NCI-H774 (cell line): ENCODE measurements around the gene ZNF407.

Experiments used
- DNase-seq: peaks from one replicate; lab custom pipeline; 2025; lab: John Stamatoyannopoulos, UW

Gene ZNF407

GRCh38 chr18:75010689-75011088 is 413.0 kb downstream of the ZNF407 start:
- DNase-seq: no peak

GRCh38 chr18:75016025-75016717 is 418.5 kb downstream of the ZNF407 start:
- no peak for DNase-seq

DNA sequence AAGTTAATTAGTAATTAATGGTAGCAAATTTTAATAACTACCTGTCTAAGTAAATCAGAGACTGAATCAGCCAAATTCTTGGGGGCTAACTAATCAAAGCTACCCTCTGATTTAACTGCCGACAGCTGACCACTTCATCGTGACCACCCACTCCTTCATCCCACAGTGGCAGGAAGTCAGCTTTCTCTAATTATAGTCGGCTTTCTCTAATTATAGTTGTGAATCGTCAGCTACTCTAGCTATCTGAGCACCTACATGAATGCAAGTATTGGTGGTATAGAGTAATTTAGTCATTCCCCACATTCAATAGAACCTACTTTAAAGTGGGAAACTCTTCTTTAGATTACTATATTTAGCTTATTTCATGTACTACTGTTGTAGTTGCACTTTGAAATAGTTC is 425.8 kb downstream of the ZNF407 start:
- no peak for DNase-seq

GRCh38 chr18:75024871-75025270 is 427.2 kb downstream of the ZNF407 start:
- DNase-seq: no peak

DNA sequence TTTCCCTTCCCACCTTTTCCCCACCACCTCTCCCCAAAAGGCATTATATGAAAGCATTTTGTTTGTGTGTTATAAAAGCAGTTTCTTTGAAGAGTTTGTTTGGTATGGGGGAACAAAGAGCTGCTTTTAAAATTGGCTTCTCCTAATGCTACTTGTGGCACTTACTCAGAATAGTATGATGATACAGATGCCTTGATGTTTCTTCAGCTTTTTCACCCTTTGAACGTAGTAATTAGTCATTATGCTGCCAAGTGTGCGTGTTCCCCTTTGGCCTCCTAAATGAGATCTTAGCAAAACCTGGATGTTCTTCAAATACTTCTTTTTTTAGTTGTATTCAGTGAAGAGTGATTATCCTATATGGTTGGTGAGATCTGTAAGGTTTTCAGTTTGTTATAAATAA is 427.9 kb downstream of the ZNF407 start:
- no peak for DNase-seq

DNA sequence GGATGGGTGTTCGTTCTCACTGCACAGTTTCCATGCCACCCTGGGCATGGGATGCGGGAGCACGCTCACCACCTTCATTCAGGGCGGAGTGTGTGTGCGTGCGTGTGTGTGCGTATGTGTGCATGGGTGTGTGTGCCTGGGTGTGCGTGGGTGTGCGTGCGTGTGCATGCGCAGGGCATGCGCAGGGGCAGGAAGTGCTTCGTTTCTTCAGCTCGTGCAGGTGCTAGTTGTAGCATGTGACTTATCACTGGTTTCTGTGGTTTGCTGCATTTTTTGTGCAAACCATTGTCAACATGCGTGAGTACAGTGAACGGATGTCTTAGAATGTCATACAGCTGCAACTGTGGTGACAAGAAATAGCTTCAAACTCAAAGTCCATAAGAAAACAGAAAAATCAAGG is 431.8 kb downstream of the ZNF407 start:
- no peak for DNase-seq

DNA sequence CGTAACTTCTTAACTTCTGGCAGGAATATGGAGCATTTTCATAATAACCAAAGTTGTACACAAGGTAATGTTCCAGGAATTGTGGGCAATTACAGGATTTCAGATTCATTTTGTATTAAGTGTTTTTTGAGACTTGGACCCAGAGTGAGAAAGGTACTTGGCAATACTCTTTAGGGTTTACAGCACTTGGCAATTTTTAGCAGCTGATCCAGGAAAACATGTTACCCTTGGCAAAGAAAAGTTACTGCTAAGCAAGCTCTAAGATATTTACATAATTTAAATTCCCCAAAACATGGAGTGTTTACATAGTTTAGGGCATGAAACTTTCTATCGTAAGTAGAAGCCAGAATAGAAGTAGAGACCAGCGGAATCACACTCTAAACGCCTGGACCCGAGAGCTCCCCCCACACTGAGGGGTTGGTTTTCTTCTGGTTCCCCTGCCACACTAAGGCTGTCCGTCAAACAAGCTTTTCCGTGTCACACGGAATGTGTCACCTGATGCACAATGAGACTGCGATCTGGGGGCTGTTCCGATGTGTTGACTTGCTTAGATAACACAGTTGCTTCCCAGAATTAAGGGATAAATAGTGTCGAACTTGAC is 434.1 kb downstream of the ZNF407 start:
- DNase-seq: no peak

DNA sequence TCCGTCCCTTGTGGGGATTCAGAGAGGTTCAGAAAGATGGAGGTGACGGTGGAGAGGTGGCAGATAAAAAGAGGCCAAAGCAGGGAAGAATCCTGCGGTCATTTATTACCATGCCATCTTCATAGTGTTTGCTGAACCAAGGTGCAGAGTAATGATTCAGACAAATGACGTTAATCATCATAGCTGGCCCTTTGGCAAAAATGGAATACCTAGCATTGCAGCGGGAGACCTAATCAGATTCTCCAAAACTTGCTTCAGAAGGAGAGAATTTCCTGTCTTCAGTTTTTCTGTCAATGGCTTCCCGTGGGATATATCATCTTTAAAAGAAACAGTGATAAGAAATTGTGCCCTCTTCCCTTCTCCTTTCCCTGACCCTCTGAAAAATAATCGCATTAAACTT is 435.8 kb downstream of the ZNF407 start:
- no peak for DNase-seq

GRCh38 chr18:75034937-75035336 is 437.3 kb downstream of the ZNF407 start:
- no peak for DNase-seq

DNA sequence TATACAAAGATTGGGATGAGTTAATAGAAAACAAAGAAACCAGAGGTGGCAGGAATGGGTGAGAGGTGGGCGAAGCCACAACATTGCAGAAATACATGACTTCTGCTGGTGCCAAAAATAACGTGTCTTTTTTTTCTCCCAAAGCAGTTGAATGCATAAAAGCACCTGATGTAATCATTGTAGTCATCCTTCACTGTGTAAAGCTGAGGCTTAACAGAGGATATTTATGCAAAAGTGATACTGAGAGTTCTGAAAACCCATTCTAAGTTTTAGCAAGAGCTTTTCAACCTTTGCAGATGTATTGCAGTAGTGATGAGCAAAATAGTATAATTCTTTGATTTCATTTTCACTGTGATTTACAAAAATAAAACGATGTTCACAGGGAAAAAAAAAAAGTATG is 438.3 kb downstream of the ZNF407 start:
- DNase-seq: no peak

- no peak for DNase-seq
These were observed 439.4 kb downstream of the ZNF407 start for GRCh38 chr18:75036917-75037688.

DNA sequence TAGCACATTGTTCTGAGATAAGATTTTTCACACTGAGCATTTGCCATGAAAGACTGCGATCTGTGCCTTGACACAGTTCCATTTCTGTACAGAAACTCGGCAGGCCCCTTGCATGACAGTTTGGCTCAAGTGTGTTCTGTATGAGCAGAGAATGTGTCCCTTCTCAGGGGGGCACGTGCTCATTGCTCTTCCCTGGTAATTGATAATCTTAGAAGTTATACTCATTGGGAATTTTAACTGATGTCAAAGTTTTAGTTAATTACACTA is 440.0 kb downstream of the ZNF407 start:
- no peak for DNase-seq

GRCh38 chr18:75041586-75041985 is 443.9 kb downstream of the ZNF407 start:
- DNase-seq: peak; percentile 27

DNA sequence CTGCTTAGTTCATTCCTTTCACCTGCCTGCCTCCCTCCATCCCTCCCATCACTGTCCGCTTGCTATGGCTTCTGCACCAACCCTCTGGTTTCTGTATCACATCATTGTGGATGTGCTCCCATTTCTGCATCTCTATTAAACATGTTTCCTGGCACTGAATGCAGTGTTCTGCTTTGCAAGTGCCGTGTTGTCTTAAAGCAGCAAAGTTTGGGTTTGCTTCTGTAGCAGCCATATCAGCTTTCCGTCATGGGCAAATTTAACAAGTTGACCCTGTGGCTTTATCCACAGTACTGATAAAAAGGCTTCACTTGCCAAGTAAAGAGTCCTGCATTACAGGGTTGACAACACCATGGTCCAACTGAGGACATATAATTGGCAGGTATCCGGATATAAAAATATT is 445.8 kb downstream of the ZNF407 start:
- DNase-seq: no peak

- DNase-seq: no peak
These were observed 446.6 kb downstream of the ZNF407 start for GRCh38 chr18:75044296-75044695.

GRCh38 chr18:75044791-75045190 is 447.1 kb downstream of the ZNF407 start:
- no peak for DNase-seq

GRCh38 chr18:75045272-75045671 is 447.6 kb downstream of the ZNF407 start:
- no peak for DNase-seq

DNA sequence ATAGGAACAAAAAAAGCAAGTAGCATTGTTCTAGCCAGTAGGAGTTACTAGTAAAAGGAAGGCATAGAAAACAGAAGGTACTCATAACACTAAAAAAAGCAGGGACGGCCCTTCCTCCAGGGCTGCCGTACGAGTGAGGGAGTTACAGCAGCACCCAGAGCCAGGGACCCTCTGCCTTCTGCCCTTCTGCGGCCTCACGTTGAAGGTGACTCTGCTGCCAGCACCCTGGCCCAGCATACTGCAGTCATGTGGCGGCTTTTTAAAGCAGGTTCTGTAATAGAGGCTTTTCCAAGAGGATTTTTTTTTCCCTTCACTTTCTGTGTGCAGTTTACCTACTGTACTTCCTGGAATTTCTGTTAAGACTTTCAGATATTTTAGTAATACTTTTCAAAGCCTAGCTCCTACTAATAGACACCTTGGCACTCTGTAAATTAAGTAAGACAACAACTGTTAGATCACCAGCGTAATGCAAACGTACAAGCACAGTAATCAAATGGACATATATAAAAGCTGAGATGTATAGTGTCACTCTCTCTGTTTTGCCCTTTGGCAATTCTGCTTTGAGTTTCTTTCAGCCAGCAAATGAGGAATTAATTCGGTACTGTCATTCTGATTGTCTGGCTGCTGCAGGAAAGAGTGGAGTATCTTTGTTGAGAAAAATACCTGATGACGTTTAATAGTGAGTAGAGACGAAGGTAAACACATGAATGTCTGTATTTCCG is 449.7 kb downstream of the ZNF407 start:
- DNase-seq: no peak

DNA sequence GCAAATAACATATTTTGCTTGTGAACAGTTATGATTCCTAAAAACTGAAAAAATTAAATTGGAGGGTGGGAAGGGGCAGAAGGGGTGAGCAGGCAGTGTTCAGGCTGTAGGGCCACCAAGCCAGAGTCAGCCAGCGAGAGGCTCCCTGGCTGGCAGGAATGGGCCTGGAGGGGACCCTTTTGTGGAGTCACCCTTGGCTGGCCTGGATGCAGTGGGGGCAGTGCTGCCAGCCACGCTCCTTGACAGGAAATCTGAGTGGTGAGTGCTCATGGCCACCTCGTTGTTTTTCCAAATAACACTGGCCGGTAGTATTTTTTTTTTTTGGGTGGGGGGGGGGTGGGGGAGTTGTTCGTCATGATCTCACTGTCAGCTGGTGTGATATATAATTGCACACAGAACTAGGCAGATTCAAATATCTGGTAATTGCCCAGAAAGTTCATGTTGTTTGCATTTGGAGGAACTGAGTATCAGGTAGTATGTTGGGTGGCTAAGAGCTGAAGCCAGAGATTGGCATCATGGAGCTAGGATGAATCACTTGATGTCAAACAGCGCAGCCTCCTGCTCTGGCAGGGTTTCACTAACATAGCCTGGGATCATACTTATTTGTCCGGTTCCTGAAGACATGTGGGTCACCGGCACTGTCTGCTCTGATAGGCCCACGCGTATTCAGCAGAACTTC is 451.2 kb downstream of the ZNF407 start:
- DNase-seq: no peak

GRCh38 chr18:75049455-75049789 is 451.8 kb downstream of the ZNF407 start:
- DNase-seq: no peak

DNA sequence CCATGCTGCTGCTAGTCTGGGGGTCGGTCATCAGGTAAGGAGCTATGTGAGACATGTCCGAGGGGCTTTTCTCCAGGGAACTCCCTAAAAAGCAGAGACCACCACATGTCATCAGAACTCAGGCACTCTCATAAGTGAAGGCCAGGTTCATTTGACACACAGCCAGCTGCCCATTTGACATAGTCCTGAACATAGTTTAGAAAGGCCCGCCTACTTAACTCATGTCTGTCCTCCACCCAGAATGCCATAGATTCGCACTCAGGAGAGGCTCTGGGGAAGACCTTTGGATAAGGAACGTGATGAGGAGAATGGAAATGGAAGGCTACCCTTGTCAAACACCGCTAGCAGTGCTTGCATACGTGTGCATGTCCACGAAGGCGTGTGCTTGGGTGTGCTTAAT is 454.1 kb downstream of the ZNF407 start:
- DNase-seq: no peak

GRCh38 chr18:75052475-75052874 is 454.8 kb downstream of the ZNF407 start:
- no peak for DNase-seq
